ENCODE results near the gene ARHGEF25.

GRCh38 chr12:57604454-57604991 is 6.7 kb upstream of the ARHGEF25 start, which contains the start of gene DTX3:
- TF ChIP-seq TAF1 (IDR thresholded peaks at IDR 0.05; ENCODE audit: borderline replicate concordance, insufficient read depth, low read length) (no peak), POLR2AphosphoS5 (IDR thresholded peaks at IDR 0.05; ENCODE audit: low read depth, low read length) (no peak)

Measured in PFSK-1 (cell line).